HG03342 (cell line): ENCODE data around the gene POLR1D.

Source experiments
- ATAC-seq: cut with Tn5 transposase; IDR thresholded peaks from one replicate; pipeline ENCODE4 v1.9.1; 2021; ENCODE audit warnings: mild to moderate bottlenecking, moderate library complexity; ENCODE audit not compliant: unreplicated experiment

Gene POLR1D

DNA sequence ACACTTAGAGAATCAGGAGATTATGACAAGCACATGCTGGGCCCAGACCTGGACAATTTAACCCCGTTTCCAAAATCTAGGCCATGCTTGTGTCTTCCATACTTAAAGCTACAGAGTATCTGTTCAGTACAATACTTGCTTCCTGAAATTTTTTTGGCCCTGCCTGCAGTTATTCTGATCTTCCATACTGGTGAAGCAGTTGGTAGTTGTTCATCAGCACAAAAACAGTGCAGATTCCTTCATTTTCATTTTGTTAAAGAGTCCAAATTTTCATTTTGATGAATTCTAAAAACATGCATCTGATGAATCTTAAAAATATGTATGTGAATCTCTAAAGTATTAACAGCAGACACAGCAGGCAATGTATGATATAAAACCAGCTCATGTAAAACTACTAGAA lies 49.2 kb downstream of the POLR1D start:
- no peak for ATAC-seq

DNA sequence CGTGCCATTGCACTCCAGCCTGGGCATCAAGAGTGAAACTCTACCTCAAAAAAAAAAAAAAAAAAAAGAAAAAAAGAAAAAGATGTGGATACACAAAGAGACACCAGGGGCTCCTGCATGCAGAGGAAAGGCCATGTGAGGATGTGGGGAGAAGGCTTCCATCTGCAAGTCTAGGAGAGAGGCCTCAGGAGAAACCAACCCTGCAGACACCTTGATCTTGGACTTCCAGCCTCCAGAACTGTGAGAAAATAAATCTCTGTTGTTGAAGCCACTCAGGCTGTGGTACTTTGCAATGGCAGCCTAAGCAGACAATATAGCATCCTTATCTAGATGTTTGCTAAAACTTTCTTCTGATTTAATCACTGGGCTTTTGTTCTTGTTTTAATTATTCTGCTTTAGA lies 50.3 kb downstream of the POLR1D start:
- no peak for ATAC-seq
